Measurements from ENCODE around the gene DLGAP5.

Gene DLGAP5

GRCh38 chr14:55188686-55189295, 2.6 kb downstream of the DLGAP5 start:
- peak; percentile 22 for DNase-seq (ENCODE audit: low spot score)

GRCh38 chr14:55180434-55180833, 11.0 kb downstream of the DLGAP5 start:
- no peak for DNase-seq (ENCODE audit: low spot score)

GRCh38 chr14:55180006-55180405, 11.4 kb downstream of the DLGAP5 start:
- DNase-seq (ENCODE audit: low spot score) = no peak

- DNase-seq (ENCODE audit: low spot score) = peak; percentile 15
These were observed 20.9 kb downstream of the DLGAP5 start for GRCh38 chr14:55170526-55170925.

GRCh38 chr14:55160989-55161388, 30.4 kb downstream of the DLGAP5 start:
- peak; percentile 40 for DNase-seq (ENCODE audit: low spot score)

- no peak for DNase-seq (ENCODE audit: low spot score)
These were observed 33.0 kb downstream of the DLGAP5 start for GRCh38 chr14:55158412-55158811.

- DNase-seq (ENCODE audit: low spot score) = no peak
These were observed 34.3 kb downstream of the DLGAP5 start for GRCh38 chr14:55157080-55157479.

GRCh38 chr14:55153951-55154350, 37.4 kb downstream of the DLGAP5 start:
- no peak for DNase-seq (ENCODE audit: low spot score)

- DNase-seq (ENCODE audit: low spot score) = no peak
These were observed 39.2 kb downstream of the DLGAP5 start for GRCh38 chr14:55152052-55152753.

- DNase-seq (ENCODE audit: low spot score) = peak; percentile 22
These were observed 39.8 kb downstream of the DLGAP5 start for GRCh38 chr14:55151601-55152000.

GRCh38 chr14:55146425-55146824, 45.0 kb downstream of the DLGAP5 start:
- no peak for DNase-seq (ENCODE audit: low spot score)

- no peak for DNase-seq (ENCODE audit: low spot score)
These were observed 48.9 kb downstream of the DLGAP5 start for GRCh38 chr14:55142466-55142865.

GRCh38 chr14:55141825-55142224, 49.6 kb downstream of the DLGAP5 start:
- DNase-seq (ENCODE audit: low spot score) = no peak

- DNase-seq (ENCODE audit: low spot score) = no peak
These were observed 51.5 kb downstream of the DLGAP5 start for GRCh38 chr14:55139696-55140509.

GRCh38 chr14:55139141-55139540, 52.2 kb downstream of the DLGAP5 start:
- DNase-seq (ENCODE audit: low spot score) = no peak

- no peak for DNase-seq (ENCODE audit: low spot score)
These were observed 53.3 kb downstream of the DLGAP5 start for GRCh38 chr14:55138091-55138490.

- peak; percentile 66 for DNase-seq (ENCODE audit: low spot score)
These were observed 54.2 kb downstream of the DLGAP5 start for GRCh38 chr14:55136885-55137786.

GRCh38 chr14:55136241-55136640, 55.1 kb downstream of the DLGAP5 start:
- peak; percentile 63 for DNase-seq (ENCODE audit: low spot score)

GRCh38 chr14:55133416-55133815, 58.0 kb downstream of the DLGAP5 start:
- peak; percentile 61 for DNase-seq (ENCODE audit: low spot score)

GRCh38 chr14:55131370-55132137, 59.8 kb downstream of the DLGAP5 start:
- peak; percentile 51 for DNase-seq (ENCODE audit: low spot score)

- peak; percentile 51 for DNase-seq (ENCODE audit: low spot score)
These were observed 61.2 kb downstream of the DLGAP5 start for GRCh38 chr14:55130196-55130550.

Data from AG20443 (cell line).